Erythroblast (primary cell): Measurements from ENCODE around the gene NSRP1.

Experiments used
- GATA1 ChIP-seq: IDR thresholded peaks from 2 replicates; pipeline ENCODE4 v1.6.1; 2011; ENCODE audit warnings: low read depth, mild to moderate bottlenecking, control low read depth, low read length, moderate library complexity
- POLR2A ChIP-seq: IDR thresholded peaks from 2 replicates; pipeline ENCODE4 v1.6.1; 2011; ENCODE audit warnings: mild to moderate bottlenecking, low read length

DNA sequence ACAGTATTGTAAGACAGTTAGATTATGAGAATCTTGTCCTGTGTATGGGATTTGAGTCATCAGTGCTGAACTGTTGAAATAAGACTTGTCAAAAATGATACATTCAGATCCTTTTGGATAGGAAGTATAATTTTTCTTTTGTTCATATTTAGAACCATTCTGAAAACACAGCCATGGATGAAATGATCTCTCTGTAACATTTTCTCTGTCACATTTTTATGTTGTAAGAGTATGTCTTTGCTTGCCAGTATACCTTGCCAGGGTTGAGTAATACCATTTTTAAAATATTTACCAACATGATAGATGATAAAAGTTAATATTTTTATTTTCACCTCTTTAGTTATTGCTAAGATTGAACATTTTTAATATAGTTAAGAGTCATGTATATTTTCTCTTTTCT is 45.0 kb downstream of the NSRP1 start:
- TF ChIP-seq POLR2A (no peak), GATA1 (no peak)
